Breast epithelium (tissue), 3 donors: Measurements from ENCODE around the gene ZSCAN22.

Experiments used
- POLR2AphosphoS5 ChIP-seq, 3 donors: sonication (generic); formaldehyde crosslinking; IDR thresholded peaks; one replicate each; pipeline ENCODE4 v1.6.1; 2017; ENCODE audit warnings: antibody characterized with exemption in 3 of 3
- TF ChIP-seq, protein P1 (sequence below), 3 donors: fragments of 450-650 bp; IDR thresholded peaks; one replicate each; pipeline ENCODE4 v1.5.1; 2016 to 2017; ENCODE audit warnings: antibody characterized with exemption in 3 of 3, mild to moderate bottlenecking in 3 of 3, moderate library complexity in 3 of 3

DNA sequence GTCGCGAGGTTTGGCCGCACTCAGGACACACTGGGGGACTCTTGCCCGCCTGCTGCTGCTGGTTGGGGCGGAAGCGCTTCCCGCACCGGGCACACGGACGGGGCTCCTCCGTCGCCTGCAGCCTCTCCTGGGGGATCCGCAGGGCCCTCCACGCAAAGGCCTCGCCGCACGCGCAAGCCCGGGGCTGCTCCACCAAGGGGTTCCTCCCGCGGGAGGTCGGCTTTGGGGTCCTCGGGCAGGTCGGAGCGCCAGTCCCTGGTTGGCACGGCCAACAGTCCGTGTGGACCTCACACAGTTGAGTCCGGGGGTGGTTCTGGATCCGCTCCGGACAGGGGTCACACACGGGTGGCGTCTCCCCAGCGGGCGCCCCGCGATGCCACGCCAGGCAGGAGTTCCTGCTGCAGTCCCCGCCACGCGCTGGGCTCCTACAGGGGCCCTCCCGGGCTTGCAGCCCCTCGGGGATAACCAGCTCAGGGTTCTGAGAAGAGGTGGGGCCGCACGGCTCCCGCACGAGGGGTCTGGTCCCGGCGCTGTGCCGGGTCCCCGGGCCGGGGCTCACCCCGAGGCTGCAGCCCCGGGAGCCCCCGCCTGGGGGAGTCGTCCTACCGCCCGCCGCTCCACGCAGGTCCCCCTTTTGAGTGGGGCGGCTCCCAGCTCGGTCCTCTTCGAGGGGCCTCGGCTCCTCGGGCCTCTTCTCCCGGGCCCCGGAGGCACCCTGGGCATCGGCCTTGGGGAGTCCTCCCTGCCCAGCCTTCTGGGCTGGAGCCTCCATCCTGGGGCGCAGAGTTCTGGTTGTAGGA is 42.0 kb downstream of the ZSCAN22 start:
- no peak for TF ChIP-seq POLR2AphosphoS5 (IDR thresholded peaks at IDR 0.05)
- TF ChIP-seq, protein P1, sequence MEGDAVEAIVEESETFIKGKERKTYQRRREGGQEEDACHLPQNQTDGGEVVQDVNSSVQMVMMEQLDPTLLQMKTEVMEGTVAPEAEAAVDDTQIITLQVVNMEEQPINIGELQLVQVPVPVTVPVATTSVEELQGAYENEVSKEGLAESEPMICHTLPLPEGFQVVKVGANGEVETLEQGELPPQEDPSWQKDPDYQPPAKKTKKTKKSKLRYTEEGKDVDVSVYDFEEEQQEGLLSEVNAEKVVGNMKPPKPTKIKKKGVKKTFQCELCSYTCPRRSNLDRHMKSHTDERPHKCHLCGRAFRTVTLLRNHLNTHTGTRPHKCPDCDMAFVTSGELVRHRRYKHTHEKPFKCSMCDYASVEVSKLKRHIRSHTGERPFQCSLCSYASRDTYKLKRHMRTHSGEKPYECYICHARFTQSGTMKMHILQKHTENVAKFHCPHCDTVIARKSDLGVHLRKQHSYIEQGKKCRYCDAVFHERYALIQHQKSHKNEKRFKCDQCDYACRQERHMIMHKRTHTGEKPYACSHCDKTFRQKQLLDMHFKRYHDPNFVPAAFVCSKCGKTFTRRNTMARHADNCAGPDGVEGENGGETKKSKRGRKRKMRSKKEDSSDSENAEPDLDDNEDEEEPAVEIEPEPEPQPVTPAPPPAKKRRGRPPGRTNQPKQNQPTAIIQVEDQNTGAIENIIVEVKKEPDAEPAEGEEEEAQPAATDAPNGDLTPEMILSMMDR (IDR thresholded peaks at IDR 0.05), result no peak
